Vagina (tissue), 2 donors: ENCODE measurements around the gene ERG.

Experiments used
- POLR2A ChIP-seq, 2 donors: fragments of 450-650 bp; IDR thresholded peaks; one replicate each; pipeline ENCODE4 v1.6.1; 2017; ENCODE audit warnings: antibody characterized with exemption in 2 of 2, mild to moderate bottlenecking in 2 of 2, moderate library complexity in 2 of 2
- POLR2AphosphoS5 ChIP-seq, 2 donors: sonication (generic); formaldehyde crosslinking; IDR thresholded peaks; one replicate each; pipeline ENCODE4 v1.9.0; 2017; ENCODE audit warnings: antibody characterized with exemption in 2 of 2, mild to moderate bottlenecking in 2 of 2, low read depth in 1 of 2; ENCODE audit not compliant: insufficient read depth in 1 of 2
- TF ChIP-seq, protein P1 (sequence below), 3 experiments: fragments of 450-650 bp in 2 of 3; fragments of 200-600 bp in 1 of 3; sonication (generic) in 1 of 3; IDR thresholded peaks; one replicate each; pipeline ENCODE4 v1.5.1; 2017 to 2019; ENCODE audit warnings: antibody characterized with exemption in 3 of 3, mild to moderate bottlenecking in 2 of 3, moderate library complexity in 2 of 3

DNA sequence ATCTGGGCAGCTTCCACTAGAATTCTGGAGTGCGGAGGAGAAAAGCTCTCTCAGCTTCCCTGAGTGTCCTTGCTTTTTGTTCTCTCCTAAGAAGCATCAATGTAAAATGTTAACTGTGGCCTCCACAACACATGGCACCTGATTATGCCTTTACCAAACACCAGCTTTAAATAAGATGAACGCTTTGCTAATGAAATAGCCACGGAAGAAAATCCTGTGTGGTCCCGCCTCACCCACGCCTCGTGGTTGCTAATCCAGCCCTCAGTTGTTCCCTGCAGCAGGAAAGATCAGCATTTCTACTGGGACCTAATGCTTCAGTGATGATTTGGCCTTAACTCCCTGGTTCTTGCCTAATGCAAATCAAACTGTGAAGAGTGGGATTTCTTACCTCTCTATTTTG lies 1.8 kb upstream of the ERG start:
- TF ChIP-seq, protein P1, sequence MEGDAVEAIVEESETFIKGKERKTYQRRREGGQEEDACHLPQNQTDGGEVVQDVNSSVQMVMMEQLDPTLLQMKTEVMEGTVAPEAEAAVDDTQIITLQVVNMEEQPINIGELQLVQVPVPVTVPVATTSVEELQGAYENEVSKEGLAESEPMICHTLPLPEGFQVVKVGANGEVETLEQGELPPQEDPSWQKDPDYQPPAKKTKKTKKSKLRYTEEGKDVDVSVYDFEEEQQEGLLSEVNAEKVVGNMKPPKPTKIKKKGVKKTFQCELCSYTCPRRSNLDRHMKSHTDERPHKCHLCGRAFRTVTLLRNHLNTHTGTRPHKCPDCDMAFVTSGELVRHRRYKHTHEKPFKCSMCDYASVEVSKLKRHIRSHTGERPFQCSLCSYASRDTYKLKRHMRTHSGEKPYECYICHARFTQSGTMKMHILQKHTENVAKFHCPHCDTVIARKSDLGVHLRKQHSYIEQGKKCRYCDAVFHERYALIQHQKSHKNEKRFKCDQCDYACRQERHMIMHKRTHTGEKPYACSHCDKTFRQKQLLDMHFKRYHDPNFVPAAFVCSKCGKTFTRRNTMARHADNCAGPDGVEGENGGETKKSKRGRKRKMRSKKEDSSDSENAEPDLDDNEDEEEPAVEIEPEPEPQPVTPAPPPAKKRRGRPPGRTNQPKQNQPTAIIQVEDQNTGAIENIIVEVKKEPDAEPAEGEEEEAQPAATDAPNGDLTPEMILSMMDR (IDR thresholded peaks at IDR 0.05): no peak
- TF ChIP-seq POLR2A (IDR thresholded peaks at IDR 0.05) (no peak), POLR2AphosphoS5 (IDR thresholded peaks at IDR 0.05; ENCODE audit: insufficient read depth in 1 of 2, low read depth in 1 of 2) (no peak)
